IMR-90 (cell line): ENCODE results near the gene HRC. TPM values are rescaled to one million over a fixed set of nuclear protein-coding genes. Genes with fewer than 3 reads are reported as not detected.

Experiments
- ATAC-seq: fragments of 200-7000 bp; cut with Tn5 transposase; 2 replicates; pipeline ENCODE4 v1.9.1; 2020; ENCODE audit warnings: low read depth, mild to moderate bottlenecking, moderate library complexity
- BruUV-seq: library from RNA; stranded (reverse); fragments of 400-500 nt; replicated peaks from 2 replicates; lab custom pipeline; 2021; lab: Mats Ljungman, UMichigan
- CTCF ChIA-PET: fragments of 300-600 bp; formaldehyde crosslinking; extraction: SDS; loops from one replicate; lab custom pipeline; 2021; ENCODE audit warnings: antibody characterized with exemption; lab: Yijun Ruan, JAX
- POLR2A ChIA-PET: fragments of 300-600 bp; sonication (Branson Sonifier 250); formaldehyde crosslinking; loops from one replicate; lab custom pipeline; 2022; ENCODE audit warnings: antibody characterized with exemption; ENCODE audit not compliant: unreplicated experiment; lab: Charles Lee
- DNase-seq: peaks from one replicate; pipeline ENCODE4 v3.0.0; 2013
- H2AFZ ChIP-seq: replicated peaks from 2 replicates; pipeline ENCODE3; 2013; ENCODE audit warnings: low read length, mild to moderate bottlenecking; ENCODE audit not compliant: poor library complexity
- H2AK5ac ChIP-seq: 2 replicates; pipeline ENCODE4 v1.6.1; 2013; ENCODE audit warnings: low read depth, low read length, inconsistent platforms
- H2AK9ac ChIP-seq: replicated peaks from 2 replicates; pipeline ENCODE3; 2013; ENCODE audit warnings: mild to moderate bottlenecking, low read depth, low read length, moderate library complexity; ENCODE audit not compliant: poor library complexity
- H2BK120ac ChIP-seq: 2 replicates; pipeline ENCODE4 v1.6.1; 2013; ENCODE audit warnings: low read depth, low read length, inconsistent platforms
- H2BK15ac ChIP-seq: 3 replicates; pipeline ENCODE4 v1.6.1; 2013; ENCODE audit warnings: low read depth, low read length, inconsistent platforms
- H2BK20ac ChIP-seq: 2 replicates; pipeline ENCODE4 v1.6.1; 2013; ENCODE audit warnings: low read depth, mild to moderate bottlenecking, inconsistent platforms, low read length, moderate library complexity
- H2BK5ac ChIP-seq: 2 replicates; pipeline ENCODE4 v1.6.1; 2013; ENCODE audit warnings: mild to moderate bottlenecking, low read depth, low read length, inconsistent platforms; ENCODE audit not compliant: poor library complexity, severe bottlenecking
- H3K14ac ChIP-seq: replicated peaks from 2 replicates; pipeline ENCODE4 v1.6.1; 2013; ENCODE audit warnings: low read depth, low read length, inconsistent platforms
- H3K18ac ChIP-seq: 2 replicates; pipeline ENCODE4 v1.6.1; 2013; ENCODE audit warnings: low read depth, low read length, control low read depth
- H3K23ac ChIP-seq: 2 replicates; pipeline ENCODE4 v1.6.1; 2013; ENCODE audit warnings: low read depth, low read length, inconsistent platforms
- H3K27ac ChIP-seq: 2 replicates; pipeline ENCODE4 v1.5.1; 2013; ENCODE audit warnings: mild to moderate bottlenecking, control low read depth, low read length; ENCODE audit not compliant: insufficient read depth
- H3K27me3 ChIP-seq: 2 replicates; pipeline ENCODE4 v1.6.1; 2013; ENCODE audit warnings: low read length; ENCODE audit not compliant: control insufficient read depth, insufficient read depth
- H3K36me3 ChIP-seq: 2 replicates; pipeline ENCODE4 v1.6.1; 2013; ENCODE audit warnings: low read length, mixed read lengths; ENCODE audit not compliant: control insufficient read depth, insufficient read depth
- H3K4ac ChIP-seq: 2 replicates; pipeline ENCODE4 v1.6.1; 2013; ENCODE audit warnings: low read depth, low read length, inconsistent platforms
- H3K4me1 ChIP-seq: 2 replicates; pipeline ENCODE4 v1.6.1; 2013; ENCODE audit warnings: low read length, mixed read lengths; ENCODE audit not compliant: control insufficient read depth, insufficient read depth
- H3K4me2 ChIP-seq: 2 replicates; pipeline ENCODE4 v1.6.1; 2013; ENCODE audit warnings: low read depth, mild to moderate bottlenecking, control low read depth, low read length, moderate library complexity
- H3K4me3 ChIP-seq: 2 replicates; pipeline ENCODE4 v1.5.1; 2013; ENCODE audit warnings: low read depth, mild to moderate bottlenecking, control low read depth, low read length, moderate library complexity; ENCODE audit not compliant: insufficient read depth
- H3K56ac ChIP-seq: 2 replicates; pipeline ENCODE4 v1.6.1; 2013; ENCODE audit warnings: low read length, inconsistent platforms; ENCODE audit not compliant: insufficient read depth; ENCODE audit errors: extremely low read depth
- H3K79me1 ChIP-seq, 2 experiments: 2 replicates each; pipeline ENCODE4 v1.6.1; 2013; ENCODE audit warnings: low read length in 2 of 2, inconsistent platforms in 1 of 2, low read depth in 1 of 2
- H3K9ac ChIP-seq: 2 replicates; pipeline ENCODE4 v1.6.1; 2013; ENCODE audit warnings: low read depth, low read length, control low read depth
- H3K9me1 ChIP-seq: 2 replicates; pipeline ENCODE4 v1.6.1; 2013; ENCODE audit warnings: low read length, inconsistent platforms; ENCODE audit not compliant: insufficient read depth
- H3K9me3 ChIP-seq: 2 replicates; pipeline ENCODE4 v1.6.1; 2013; ENCODE audit warnings: low read length; ENCODE audit not compliant: control insufficient read depth, insufficient read depth
- H4K20me1 ChIP-seq: 2 replicates; pipeline ENCODE4 v1.6.1; 2013; ENCODE audit warnings: low read length, inconsistent platforms; ENCODE audit not compliant: insufficient read depth
- H4K5ac ChIP-seq: 2 replicates; pipeline ENCODE4 v1.6.1; 2013; ENCODE audit warnings: mild to moderate bottlenecking, low read depth, low read length, control low read depth
- H4K8ac ChIP-seq, 2 experiments: 2 replicates each; pipeline ENCODE4 v1.6.1; 2013; ENCODE audit warnings: low read depth in 2 of 2, low read length in 2 of 2, control low read depth in 1 of 2, inconsistent platforms in 1 of 2
- H4K91ac ChIP-seq: 2 replicates; pipeline ENCODE4 v1.6.1; 2013; ENCODE audit warnings: low read depth, low read length, inconsistent platforms; ENCODE audit not compliant: insufficient read depth
- BHLHE40 ChIP-seq: fragments of 150-350 bp; IDR thresholded peaks from 2 replicates; pipeline ENCODE4 v1.6.1; 2016; ENCODE audit warnings: mild to moderate bottlenecking, low read depth, low read length
- CHD1 ChIP-seq: IDR thresholded peaks from 2 replicates; pipeline ENCODE4 v1.6.1; 2012; ENCODE audit warnings: low read depth, low read length, improper control_type of control experiment
- CTCF ChIP-seq: conservative IDR thresholded peaks from 2 replicates; pipeline ENCODE4 v1.5.1; 2012; ENCODE audit warnings: mild to moderate bottlenecking, low read depth, low read length, improper control_type of control experiment
- FOS ChIP-seq: fragments of 150-350 bp; IDR thresholded peaks from 2 replicates; pipeline ENCODE4 v1.6.1; 2016; ENCODE audit warnings: low read depth, low read length
- MAFK ChIP-seq: IDR thresholded peaks from 2 replicates; pipeline ENCODE4 v1.6.1; 2012; ENCODE audit warnings: low read depth, low read length, improper control_type of control experiment
- MAZ ChIP-seq: IDR thresholded peaks from 2 replicates; pipeline ENCODE4 v1.6.1; 2012; ENCODE audit warnings: low read depth, mild to moderate bottlenecking, low read length, improper control_type of control experiment, moderate library complexity, borderline replicate concordance
- NFE2L2 ChIP-seq: fragments of 150-350 bp; IDR thresholded peaks from 2 replicates; pipeline ENCODE4 v1.6.1; 2016; ENCODE audit warnings: low read depth, mild to moderate bottlenecking, low read length
- RAD21 ChIP-seq: IDR thresholded peaks from 2 replicates; pipeline ENCODE4 v1.6.1; 2012; ENCODE audit warnings: low read length, improper control_type of control experiment
- RFX5 ChIP-seq: IDR thresholded peaks from 2 replicates; pipeline ENCODE4 v1.8.0; 2012; ENCODE audit warnings: low read depth, mild to moderate bottlenecking, low read length, moderate library complexity
- SMC3 ChIP-seq: fragments of 150-350 bp; IDR thresholded peaks from 2 replicates; pipeline ENCODE4 v1.6.1; 2016; ENCODE audit warnings: low read depth, mild to moderate bottlenecking, antibody characterized with exemption, low read length, moderate library complexity
- USF2 ChIP-seq: fragments of 150-350 bp; IDR thresholded peaks from 2 replicates; pipeline ENCODE4 v1.6.1; 2017; ENCODE audit warnings: mild to moderate bottlenecking, antibody characterized with exemption, low read length, low read depth
- WGBS, 2 experiments: methylation state at CpG; one replicate each; pipeline versions ENCODE4 v1.1.5 to v1.1.7; 2013; ENCODE audit warnings: missing lambda C conversion rate in 2 of 2; ENCODE audit not compliant: insufficient read length in 1 of 2; ENCODE audit errors: extremely low coverage in 2 of 2; 5-methylcytosine and 5-hydroxymethylcytosine counted together
- dilution Hi-C: fragments of 300-500 bp; cut with HindIII; formaldehyde crosslinking; loops from one replicate; pipeline ENCODE4 v1.14.3; 2018; ENCODE audit warnings: low sequenced_read_pairs; ENCODE audit not compliant: unreplicated experiment
- in situ Hi-C: fragments of 300-500 bp; cut with MboI; formaldehyde crosslinking; loops from 3 replicates; pipeline ENCODE4 v1.14.3; 2019; ENCODE audit warnings: low sequenced_read_pairs, inconsistent platforms, mixed read lengths
- intact Hi-C: fragments of 100-400 bp; cut with micrococcal nuclease; formaldehyde crosslinking; loops from 2 replicates; pipeline ENCODE4 v1.10.0; 2022
- polyA plus RNA-seq, 3 experiments: library from polyadenylated mRNA; depleted of rRNA; stranded (reverse); fragments of >200 nt; gene quantifications; 2 replicates each; pipeline ENCODE4 v1.2.3, GENCODE V29; 2012; ENCODE audit warnings: low replicate concordance in 1 of 3
- total RNA-seq: library from RNA; depleted of rRNA; stranded (reverse); fragments of >200 nt; gene quantifications from 2 replicates; pipeline ENCODE4 v1.2.3, GENCODE V29; 2012

The HRC gene
- total and polyA plus RNA-seq, 2 of the 4 experiments (the other 2 are of a cell fraction): 0.03 TPM; not detected in 1

GRCh38 chr19:49150106-49150943 is 4.9 kb downstream of the HRC start:
- Histone ChIP-seq H2BK20ac (no peak overlapping the region), H4K91ac (peak overlapping the region; percentile 54; the same call in 1 of the 2 replicates), H3K36me3 (no peaks in the 10 kb centered on the region), H4K8ac (peak overlapping the region in 1 of 2 experiments; percentile 70; a peak in 3 of 4 replicates), H2AK5ac (0 out of 2 replicates have a peak overlapping the region, but pooled peaks have one; percentile 24), H3K4me1 (peaks cover 12% of the 10 kb centered on the region), H3K9ac (peak overlapping the region; percentile 53), H3K14ac (peak overlapping the region; percentile 77), H3K9me3 (no peaks in the 10 kb centered on the region), H3K56ac (peak overlapping the region; percentile 74; the same call in 1 of the 2 replicates), H3K23ac (peak overlapping the region; percentile 90), H3K27me3 (no peaks in the 10 kb centered on the region; the same call in 1 of the 2 replicates), H2AK9ac (peak overlapping the region; percentile 79), H3K4me2 (peak overlapping the region; percentile 91), H3K79me1 (0 out of 4 replicates have a peak, but pooled peaks cover 0 to 7% of the 10 kb centered on the region in 2 experiments), H3K27ac (peak overlapping the region; percentile 13; the same call in 1 of the 2 replicates), H2BK15ac (no peak overlapping the region; the same call in 1 of the 3 replicates), H4K5ac (0 out of 2 replicates have a peak overlapping the region, but pooled peaks have one; percentile 2), H3K9me1 (no peaks in the 10 kb centered on the region), H3K4me3 (peak overlapping the region; percentile 53), H3K4ac (peak overlapping the region; percentile 69), H4K20me1 (no peaks in the 10 kb centered on the region), H2BK120ac (peak overlapping the region; percentile 59), H2AFZ (peak overlapping the region; percentile 98), H2BK5ac (no peak overlapping the region), H3K18ac (peak overlapping the region; percentile 35; the same call in 1 of the 2 replicates)
- intact Hi-C loops (no loop called here), in situ Hi-C loops (no loop called here), dilution Hi-C loops (no loop called here)
- peak; percentile 65 for DNase-seq
- ChIA-PET POLR2A (interaction anchor here (0.6 kb wide), 1 partner anchor 48 kb away, joined by 4 read pairs; no protein-coding TSS in a partner anchor), CTCF (interaction anchor here (2.0 kb wide), 1 partner anchor 53 kb away, joined by 6 read pairs; no protein-coding TSS in a partner anchor)
- TF ChIP-seq FOS: no peak
- TF ChIP-seq CHD1: no peak; the same call in 1 of the 2 replicates
- no peak for TF ChIP-seq CTCF
- TF ChIP-seq RAD21: no peak
- TF ChIP-seq RFX5: no peak
- no peak for TF ChIP-seq MAFK
- no peak for TF ChIP-seq NFE2L2
- no peak for TF ChIP-seq SMC3
- peak; percentile 79 for TF ChIP-seq MAZ
- no peak for TF ChIP-seq USF2
- peak; percentile 93 for TF ChIP-seq BHLHE40
- no TSS peak for BruUV-seq
- 0% methylated on average over 11 of the region's 75 CpGs; no CpG with 5 or more reads in 1 of the 2 experiments for WGBS, 2 experiments
- ATAC-seq: peak; percentile 65
